HepG2 (cell line): ENCODE results near the gene GINS3. TPM values are rescaled to one million over a fixed set of nuclear protein-coding genes. Genes with fewer than 3 reads are reported as not detected.

Experiments used
- ARNTL ChIP-seq: sonication (generic); formaldehyde crosslinking; IDR thresholded peaks from 2 replicates; pipeline ENCODE4 v1.4.0; 2020; ENCODE audit warnings: mild to moderate bottlenecking, missing genetic modification reagents
- CREM ChIP-seq, 2 experiments: sonication (generic) in 1 of 2; formaldehyde crosslinking in 1 of 2; IDR thresholded peaks; 2 replicates each; pipeline versions ENCODE4 v1.4.0 to v1.6.1; 2016 to 2020; ENCODE audit warnings: antibody characterized with exemption in 1 of 2, mild to moderate bottlenecking in 1 of 2, missing genetic modification reagents in 1 of 2
- FOXM1 ChIP-seq: sonication (generic); formaldehyde crosslinking; IDR thresholded peaks from 2 replicates; pipeline ENCODE4 v1.5.0; 2020; ENCODE audit warnings: missing genetic modification reagents
- NFKBIZ ChIP-seq: IDR thresholded peaks from 2 replicates; pipeline ENCODE4 v1.6.1; 2018; ENCODE audit warnings: missing genetic modification reagents, missing compliant biosample characterization
- NFYC ChIP-seq: IDR thresholded peaks from 2 replicates; pipeline ENCODE4 v1.6.1; 2016; ENCODE audit warnings: missing genetic modification reagents, missing compliant biosample characterization
- PAF1 ChIP-seq: IDR thresholded peaks from 2 replicates; pipeline ENCODE4 v1.6.1; 2016; ENCODE audit warnings: missing genetic modification reagents, missing compliant biosample characterization
- TAF1 ChIP-seq: sonication (generic); formaldehyde crosslinking; IDR thresholded peaks from 2 replicates; pipeline ENCODE4 v1.4.0; 2020; ENCODE audit warnings: missing genetic modification reagents
- ZBTB42 ChIP-seq: sonication (generic); formaldehyde crosslinking; IDR thresholded peaks from 2 replicates; pipeline ENCODE4 v1.5.0; 2020; ENCODE audit warnings: mild to moderate bottlenecking, missing genetic modification reagents
- ZFP1 ChIP-seq: IDR thresholded peaks from 2 replicates; pipeline ENCODE4 v1.6.1; 2016
- ZFP36L1 ChIP-seq: sonication (generic); formaldehyde crosslinking; IDR thresholded peaks from 2 replicates; pipeline ENCODE4 v1.8.0; 2022; ENCODE audit warnings: mild to moderate bottlenecking, missing genetic modification reagents, moderate library complexity
- ZKSCAN1 ChIP-seq: fragments of 150-350 bp; IDR thresholded peaks from 2 replicates; pipeline ENCODE4 v1.6.1; 2014; ENCODE audit warnings: low read length
- ZMAT3 ChIP-seq: sonication (generic); formaldehyde crosslinking; conservative IDR thresholded peaks from 2 replicates; pipeline ENCODE4 v1.7.0; 2021; ENCODE audit warnings: missing genetic modification reagents
- polyA plus RNA-seq, 8 experiments: library from polyadenylated mRNA; depleted of rRNA in 3 of 8; stranded (reverse) in 7 of 8; unstranded in 1 of 8; fragments of >200 nt; fragmentation: Illumina TruSeq in 4 of 8; extraction: Trizol in 4 of 8; gene quantifications; 2 replicates each; pipeline versions ENCODE4 v1.2.1 to v1.2.3, GENCODE V29; 2011 to 2016; ENCODE audit warnings: low read depth in 4 of 8, missing spikeins in 1 of 8, mixed read lengths in 1 of 8; ENCODE audit not compliant: insufficient read depth in 1 of 8
- total RNA-seq, 5 experiments: library from RNA; depleted of rRNA; stranded (reverse); fragments of >200 nt; fragmentation: Illumina TruSeq; extraction: Trizol; gene quantifications; 2 replicates each; pipeline ENCODE4 v1.2.3, GENCODE V29; 2016; ENCODE audit warnings: low read depth in 1 of 5
- TF ChIP-seq, protein P1 (sequence below): sonication (generic); formaldehyde crosslinking; IDR thresholded peaks from 2 replicates; pipeline ENCODE4 v1.4.0; 2020; ENCODE audit warnings: missing genetic modification reagents
- TF ChIP-seq, protein P2 (sequence below): sonication (generic); formaldehyde crosslinking; IDR thresholded peaks from 2 replicates; pipeline ENCODE4 v1.5.0; 2020; ENCODE audit warnings: missing genetic modification reagents
- TF ChIP-seq, protein P3 (sequence below): sonication (generic); formaldehyde crosslinking; IDR thresholded peaks from 2 replicates; pipeline ENCODE4 v1.4.0; 2020; ENCODE audit warnings: missing genetic modification reagents
- TF ChIP-seq, protein P4 (sequence below): sonication (generic); formaldehyde crosslinking; IDR thresholded peaks from 2 replicates; pipeline ENCODE4 v1.5.1; 2020; ENCODE audit warnings: missing genetic modification reagents, mild to moderate bottlenecking, borderline replicate concordance
- TF ChIP-seq, protein P5 (sequence below): sonication (generic); formaldehyde crosslinking; IDR thresholded peaks from 2 replicates; pipeline ENCODE4 v1.5.0; 2020; ENCODE audit warnings: missing genetic modification reagents

GINS3 gene
- total and polyA plus RNA-seq, 2 of the 13 experiments (the other 11 are each of a cell fraction or from before 2014, with no cell fraction given): 6.5 to 19.3 TPM

DNA sequence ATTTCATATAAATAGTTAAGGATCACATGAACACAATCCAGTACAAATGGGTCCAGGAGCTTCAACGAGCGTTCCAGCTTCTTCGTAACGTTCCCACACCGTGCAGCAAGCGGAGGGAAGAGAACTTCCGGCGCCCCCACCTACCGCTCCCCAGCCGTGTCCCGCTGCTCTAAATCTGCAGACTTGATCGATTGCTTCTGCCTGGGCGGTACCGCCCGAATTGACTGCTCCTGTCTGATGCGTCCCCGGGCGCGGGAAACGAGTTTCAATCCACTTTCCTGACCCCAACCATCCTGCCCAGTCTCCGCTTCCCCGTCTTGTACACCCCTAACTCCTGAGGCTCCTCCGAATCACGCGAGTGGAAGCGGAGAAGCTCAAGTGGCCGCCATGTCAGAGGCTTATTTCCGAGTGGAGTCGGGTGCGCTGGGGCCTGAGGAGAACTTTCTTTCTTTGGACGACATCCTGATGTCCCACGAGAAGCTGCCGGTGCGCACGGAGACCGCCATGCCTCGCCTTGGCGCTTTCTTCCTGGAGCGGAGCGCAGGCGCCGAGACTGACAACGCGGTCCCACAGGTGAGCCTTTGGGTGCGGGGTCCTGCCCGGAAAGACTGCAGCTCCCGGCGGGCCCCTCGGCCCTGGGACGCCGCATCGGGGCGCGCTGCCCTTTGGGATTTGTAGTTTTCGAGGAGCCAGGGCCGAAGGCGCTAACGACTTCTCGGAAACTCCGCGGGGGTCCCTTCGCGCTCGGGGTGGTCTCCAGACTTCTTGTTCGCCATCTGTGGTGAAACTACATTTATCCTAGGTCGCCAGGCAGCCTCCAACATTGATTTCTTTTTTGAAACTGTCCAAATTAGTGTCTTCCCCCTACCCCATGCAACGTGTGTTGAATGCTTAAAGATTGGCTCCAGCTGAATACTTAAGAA is at the start of gene GINS3 (continued):
- TF ChIP-seq, protein P1, sequence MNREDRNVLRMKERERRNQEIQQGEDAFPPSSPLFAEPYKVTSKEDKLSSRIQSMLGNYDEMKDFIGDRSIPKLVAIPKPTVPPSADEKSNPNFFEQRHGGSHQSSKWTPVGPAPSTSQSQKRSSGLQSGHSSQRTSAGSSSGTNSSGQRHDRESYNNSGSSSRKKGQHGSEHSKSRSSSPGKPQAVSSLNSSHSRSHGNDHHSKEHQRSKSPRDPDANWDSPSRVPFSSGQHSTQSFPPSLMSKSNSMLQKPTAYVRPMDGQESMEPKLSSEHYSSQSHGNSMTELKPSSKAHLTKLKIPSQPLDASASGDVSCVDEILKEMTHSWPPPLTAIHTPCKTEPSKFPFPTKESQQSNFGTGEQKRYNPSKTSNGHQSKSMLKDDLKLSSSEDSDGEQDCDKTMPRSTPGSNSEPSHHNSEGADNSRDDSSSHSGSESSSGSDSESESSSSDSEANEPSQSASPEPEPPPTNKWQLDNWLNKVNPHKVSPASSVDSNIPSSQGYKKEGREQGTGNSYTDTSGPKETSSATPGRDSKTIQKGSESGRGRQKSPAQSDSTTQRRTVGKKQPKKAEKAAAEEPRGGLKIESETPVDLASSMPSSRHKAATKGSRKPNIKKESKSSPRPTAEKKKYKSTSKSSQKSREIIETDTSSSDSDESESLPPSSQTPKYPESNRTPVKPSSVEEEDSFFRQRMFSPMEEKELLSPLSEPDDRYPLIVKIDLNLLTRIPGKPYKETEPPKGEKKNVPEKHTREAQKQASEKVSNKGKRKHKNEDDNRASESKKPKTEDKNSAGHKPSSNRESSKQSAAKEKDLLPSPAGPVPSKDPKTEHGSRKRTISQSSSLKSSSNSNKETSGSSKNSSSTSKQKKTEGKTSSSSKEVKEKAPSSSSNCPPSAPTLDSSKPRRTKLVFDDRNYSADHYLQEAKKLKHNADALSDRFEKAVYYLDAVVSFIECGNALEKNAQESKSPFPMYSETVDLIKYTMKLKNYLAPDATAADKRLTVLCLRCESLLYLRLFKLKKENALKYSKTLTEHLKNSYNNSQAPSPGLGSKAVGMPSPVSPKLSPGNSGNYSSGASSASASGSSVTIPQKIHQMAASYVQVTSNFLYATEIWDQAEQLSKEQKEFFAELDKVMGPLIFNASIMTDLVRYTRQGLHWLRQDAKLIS (CRISPR knock-in tag): no peak
- TF ChIP-seq CREM (IDR thresholded peaks at IDR 0.05) (peak; percentile 95), CREM (CRISPR knock-in tag; IDR thresholded peaks at IDR 0.05) (0 out of 2 replicates have a peak, but pooled peaks have one; percentile 34), NFYC (CRISPR knock-in tag) (peak; percentile 56), NFKBIZ (CRISPR knock-in tag) (no peak; the same call in 1 of the 2 replicates), ARNTL (CRISPR knock-in tag) (peak; percentile 62; the same call in 1 of the 2 replicates), ZFP1 (CRISPR knock-in tag) (peak; percentile 68), TAF1 (CRISPR knock-in tag) (peak; percentile 78), ZMAT3 (peak; percentile 90), FOXM1 (CRISPR knock-in tag) (no peak), ZKSCAN1 (no peak), ZFP36L1 (peak; percentile 44), ZBTB42 (peak; percentile 52; the same call in 1 of the 2 replicates), PAF1 (CRISPR knock-in tag) (no peak)
- TF ChIP-seq, protein P2, sequence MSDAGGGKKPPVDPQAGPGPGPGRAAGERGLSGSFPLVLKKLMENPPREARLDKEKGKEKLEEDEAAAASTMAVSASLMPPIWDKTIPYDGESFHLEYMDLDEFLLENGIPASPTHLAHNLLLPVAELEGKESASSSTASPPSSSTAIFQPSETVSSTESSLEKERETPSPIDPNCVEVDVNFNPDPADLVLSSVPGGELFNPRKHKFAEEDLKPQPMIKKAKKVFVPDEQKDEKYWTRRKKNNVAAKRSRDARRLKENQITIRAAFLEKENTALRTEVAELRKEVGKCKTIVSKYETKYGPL (CRISPR knock-in tag): 0 out of 2 replicates have a peak, but pooled peaks have one; percentile 18
- TF ChIP-seq, protein P3, sequence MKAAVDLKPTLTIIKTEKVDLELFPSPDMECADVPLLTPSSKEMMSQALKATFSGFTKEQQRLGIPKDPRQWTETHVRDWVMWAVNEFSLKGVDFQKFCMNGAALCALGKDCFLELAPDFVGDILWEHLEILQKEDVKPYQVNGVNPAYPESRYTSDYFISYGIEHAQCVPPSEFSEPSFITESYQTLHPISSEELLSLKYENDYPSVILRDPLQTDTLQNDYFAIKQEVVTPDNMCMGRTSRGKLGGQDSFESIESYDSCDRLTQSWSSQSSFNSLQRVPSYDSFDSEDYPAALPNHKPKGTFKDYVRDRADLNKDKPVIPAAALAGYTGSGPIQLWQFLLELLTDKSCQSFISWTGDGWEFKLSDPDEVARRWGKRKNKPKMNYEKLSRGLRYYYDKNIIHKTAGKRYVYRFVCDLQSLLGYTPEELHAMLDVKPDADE (CRISPR knock-in tag): no peak
- TF ChIP-seq, protein P4, sequence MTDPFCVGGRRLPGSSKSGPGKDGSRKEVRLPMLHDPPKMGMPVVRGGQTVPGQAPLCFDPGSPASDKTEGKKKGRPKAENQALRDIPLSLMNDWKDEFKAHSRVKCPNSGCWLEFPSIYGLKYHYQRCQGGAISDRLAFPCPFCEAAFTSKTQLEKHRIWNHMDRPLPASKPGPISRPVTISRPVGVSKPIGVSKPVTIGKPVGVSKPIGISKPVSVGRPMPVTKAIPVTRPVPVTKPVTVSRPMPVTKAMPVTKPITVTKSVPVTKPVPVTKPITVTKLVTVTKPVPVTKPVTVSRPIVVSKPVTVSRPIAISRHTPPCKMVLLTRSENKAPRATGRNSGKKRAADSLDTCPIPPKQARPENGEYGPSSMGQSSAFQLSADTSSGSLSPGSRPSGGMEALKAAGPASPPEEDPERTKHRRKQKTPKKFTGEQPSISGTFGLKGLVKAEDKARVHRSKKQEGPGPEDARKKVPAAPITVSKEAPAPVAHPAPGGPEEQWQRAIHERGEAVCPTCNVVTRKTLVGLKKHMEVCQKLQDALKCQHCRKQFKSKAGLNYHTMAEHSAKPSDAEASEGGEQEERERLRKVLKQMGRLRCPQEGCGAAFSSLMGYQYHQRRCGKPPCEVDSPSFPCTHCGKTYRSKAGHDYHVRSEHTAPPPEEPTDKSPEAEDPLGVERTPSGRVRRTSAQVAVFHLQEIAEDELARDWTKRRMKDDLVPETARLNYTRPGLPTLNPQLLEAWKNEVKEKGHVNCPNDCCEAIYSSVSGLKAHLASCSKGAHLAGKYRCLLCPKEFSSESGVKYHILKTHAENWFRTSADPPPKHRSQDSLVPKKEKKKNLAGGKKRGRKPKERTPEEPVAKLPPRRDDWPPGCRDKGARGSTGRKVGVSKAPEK: 0 out of 2 replicates have a peak, but pooled peaks have one; percentile 86
- TF ChIP-seq, protein P5, sequence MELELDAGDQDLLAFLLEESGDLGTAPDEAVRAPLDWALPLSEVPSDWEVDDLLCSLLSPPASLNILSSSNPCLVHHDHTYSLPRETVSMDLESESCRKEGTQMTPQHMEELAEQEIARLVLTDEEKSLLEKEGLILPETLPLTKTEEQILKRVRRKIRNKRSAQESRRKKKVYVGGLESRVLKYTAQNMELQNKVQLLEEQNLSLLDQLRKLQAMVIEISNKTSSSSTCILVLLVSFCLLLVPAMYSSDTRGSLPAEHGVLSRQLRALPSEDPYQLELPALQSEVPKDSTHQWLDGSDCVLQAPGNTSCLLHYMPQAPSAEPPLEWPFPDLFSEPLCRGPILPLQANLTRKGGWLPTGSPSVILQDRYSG (CRISPR knock-in tag): no peak
